NT2/D1 (cell line): Measurements from ENCODE around the gene MDM2.

Experiments
- DNase-seq: peaks from one replicate; pipeline ENCODE4 v3.0.0-alpha.2; 2011; ENCODE audit warnings: low read depth, low spot score
- H3K27me3 ChIP-seq: 2 replicates; pipeline ENCODE4 v1.6.0; 2011; ENCODE audit warnings: mild to moderate bottlenecking; ENCODE audit not compliant: insufficient read length, insufficient read depth
- H3K36me3 ChIP-seq: 2 replicates; pipeline ENCODE4 v1.6.1; 2011; ENCODE audit warnings: mild to moderate bottlenecking, low read length, mixed read lengths; ENCODE audit not compliant: insufficient read depth, insufficient read length
- H3K4me1 ChIP-seq: 2 replicates; pipeline ENCODE4 v1.5.1; 2011; ENCODE audit not compliant: insufficient read depth, insufficient read length
- H3K4me3 ChIP-seq: 2 replicates; pipeline ENCODE4 v1.5.1; 2011; ENCODE audit warnings: low read depth; ENCODE audit not compliant: insufficient read length
- H3K9ac ChIP-seq: 2 replicates; pipeline ENCODE4 v1.6.0; 2011; ENCODE audit warnings: low read depth; ENCODE audit not compliant: insufficient read length
- H3K9me3 ChIP-seq: 2 replicates; pipeline ENCODE4 v1.5.1; 2011; ENCODE audit warnings: mild to moderate bottlenecking, low read length; ENCODE audit not compliant: insufficient read depth
- SUZ12 ChIP-seq: IDR thresholded peaks from 2 replicates; pipeline ENCODE4 v1.6.1; 2011; ENCODE audit not compliant: insufficient read length, insufficient read depth; ENCODE audit errors: extremely low read depth
- YY1 ChIP-seq: IDR thresholded peaks from 2 replicates; pipeline ENCODE4 v1.6.1; 2011; ENCODE audit not compliant: insufficient read length, insufficient read depth
- ZNF274 ChIP-seq: IDR thresholded peaks from 2 replicates; pipeline ENCODE4 v1.6.1; 2011; ENCODE audit warnings: mild to moderate bottlenecking, low read depth, low read length

MDM2 gene

DNA sequence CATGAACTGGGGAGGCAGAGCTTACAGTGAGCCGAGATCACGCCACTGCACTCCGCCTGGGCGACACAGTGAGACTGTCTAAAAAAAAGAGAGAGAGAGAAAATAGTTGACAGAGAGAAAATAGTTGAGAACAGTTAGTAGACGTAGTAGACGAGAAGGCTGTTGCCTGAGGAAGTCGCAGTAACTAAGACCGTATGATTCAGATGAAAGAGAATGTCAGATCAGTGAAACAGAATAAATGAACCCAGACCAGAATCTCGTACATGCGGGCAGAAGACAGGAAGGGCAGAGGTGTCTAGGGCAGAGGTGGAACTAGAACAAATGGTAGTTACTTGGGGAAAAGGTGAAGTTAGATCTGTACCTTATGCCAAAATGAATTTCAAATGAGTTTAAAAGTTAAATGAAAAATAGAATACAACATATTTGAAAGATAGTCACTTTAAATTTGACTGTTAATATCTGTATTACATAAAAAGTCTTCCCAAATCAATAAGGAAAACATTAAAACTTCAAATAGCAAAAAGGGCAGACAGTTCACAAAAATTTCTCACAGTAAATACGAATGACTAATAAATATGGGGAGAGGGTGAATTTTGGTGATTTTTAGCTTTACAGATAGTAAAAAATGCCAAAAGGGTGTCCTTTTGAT lies 17.7 kb downstream of the MDM2 start:
- no peaks in the 10 kb centered on the region for H3K9me3 ChIP-seq
- no peaks in the 10 kb centered on the region for H3K4me1 ChIP-seq
- TF ChIP-seq ZNF274 (no peak), YY1 (no peak), SUZ12 (no peak)
- H3K36me3 ChIP-seq = peaks cover 87% of the 10 kb centered on the region
- H3K9ac ChIP-seq = no peak overlapping the region
- H3K4me3 ChIP-seq = no peak overlapping the region
- no peaks in the 10 kb centered on the region for H3K27me3 ChIP-seq
- no peak for DNase-seq

DNA sequence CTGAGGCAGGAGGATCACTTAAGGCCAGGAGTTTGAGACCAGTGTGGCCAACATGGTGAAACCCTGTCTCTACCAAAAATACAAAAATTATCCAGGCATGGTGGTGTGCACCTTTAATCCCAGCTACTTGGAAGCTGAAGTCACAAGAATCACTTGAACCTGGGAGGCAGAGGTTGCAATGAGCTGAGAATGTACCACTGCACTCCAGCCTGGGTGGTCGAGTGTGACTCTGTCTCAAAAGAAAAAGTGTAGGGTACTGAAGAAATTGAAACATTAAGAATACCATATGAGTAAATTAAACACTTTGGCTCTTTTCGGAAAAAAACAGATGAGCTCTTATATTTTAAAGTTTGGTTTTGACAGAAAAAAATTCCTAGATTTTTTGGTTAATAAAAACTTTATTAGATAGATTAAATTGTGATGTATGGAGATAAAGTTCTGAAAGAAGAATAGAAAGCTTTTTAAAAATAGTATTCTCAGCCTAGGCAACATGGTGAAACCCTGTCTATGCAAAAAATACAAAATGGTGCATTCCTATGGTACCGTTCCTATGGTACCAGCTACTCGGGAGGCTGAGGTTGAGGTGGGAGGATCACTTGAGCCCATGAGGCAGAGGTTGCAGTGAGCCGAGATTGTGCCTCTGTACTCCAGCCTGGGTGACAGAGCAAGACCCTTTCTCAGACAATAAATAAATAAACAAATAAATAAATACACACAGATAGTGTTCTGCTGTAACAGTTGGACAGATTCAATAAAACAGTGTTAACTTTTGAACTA lies 20.1 kb downstream of the MDM2 start:
- no peak for DNase-seq
- Histone ChIP-seq H3K4me1 (no peaks in the 10 kb centered on the region), H3K4me3 (no peak overlapping the region), H3K9me3 (no peaks in the 10 kb centered on the region), H3K27me3 (no peaks in the 10 kb centered on the region), H3K36me3 (peaks cover 82% of the 10 kb centered on the region), H3K9ac (no peak overlapping the region)
- TF ChIP-seq ZNF274 = no peak
- TF ChIP-seq SUZ12 = no peak
- TF ChIP-seq YY1 = no peak

DNA sequence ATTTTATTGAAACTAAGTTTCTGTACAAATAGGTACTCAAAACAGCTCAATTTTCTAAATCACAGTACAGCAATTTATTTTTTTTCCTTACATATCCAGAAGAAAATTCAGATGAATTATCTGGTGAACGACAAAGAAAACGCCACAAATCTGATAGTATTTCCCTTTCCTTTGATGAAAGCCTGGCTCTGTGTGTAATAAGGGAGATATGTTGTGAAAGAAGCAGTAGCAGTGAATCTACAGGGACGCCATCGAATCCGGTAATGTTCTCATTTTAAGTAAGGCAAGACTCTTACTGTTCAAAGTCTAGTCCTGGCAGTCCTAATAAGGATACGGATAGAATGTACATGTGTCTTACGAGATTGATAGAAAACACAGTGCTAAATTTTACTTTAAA lies 20.7 kb downstream of the MDM2 start:
- Histone ChIP-seq H3K36me3 (peaks cover 82% of the 10 kb centered on the region), H3K9ac (no peak overlapping the region), H3K4me3 (no peak overlapping the region), H3K27me3 (no peaks in the 10 kb centered on the region), H3K9me3 (no peaks in the 10 kb centered on the region), H3K4me1 (no peaks in the 10 kb centered on the region)
- no peak for DNase-seq
- TF ChIP-seq SUZ12 (no peak), YY1 (no peak), ZNF274 (no peak)

DNA sequence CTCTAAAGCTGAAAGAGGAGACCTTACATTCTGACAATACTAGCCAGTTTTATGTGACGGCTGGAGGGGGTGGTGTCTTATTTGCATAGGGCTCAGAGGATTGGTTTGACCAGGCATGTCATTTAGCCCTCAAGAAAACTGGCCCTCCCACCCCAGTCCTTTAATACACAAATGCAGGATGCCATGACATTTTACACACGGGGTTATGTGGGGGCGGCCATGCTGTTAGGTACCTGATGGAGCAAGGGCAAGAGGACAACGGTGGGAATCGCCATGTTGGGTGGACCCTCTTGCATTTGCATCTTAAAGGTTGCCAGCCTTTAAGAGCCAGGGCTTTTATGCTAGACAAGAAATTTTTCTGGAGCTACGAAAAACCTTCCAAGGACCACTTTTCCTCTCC lies 23.3 kb downstream of the MDM2 start:
- no peaks in the 10 kb centered on the region for H3K4me1 ChIP-seq
- H3K9me3 ChIP-seq = no peaks in the 10 kb centered on the region
- H3K36me3 ChIP-seq = peaks cover 79% of the 10 kb centered on the region
- H3K9ac ChIP-seq = no peak overlapping the region
- no peak for DNase-seq
- no peaks in the 10 kb centered on the region for H3K27me3 ChIP-seq
- TF ChIP-seq SUZ12 = no peak
- no peak for TF ChIP-seq YY1
- no peak for TF ChIP-seq ZNF274
- no peak overlapping the region for H3K4me3 ChIP-seq

DNA sequence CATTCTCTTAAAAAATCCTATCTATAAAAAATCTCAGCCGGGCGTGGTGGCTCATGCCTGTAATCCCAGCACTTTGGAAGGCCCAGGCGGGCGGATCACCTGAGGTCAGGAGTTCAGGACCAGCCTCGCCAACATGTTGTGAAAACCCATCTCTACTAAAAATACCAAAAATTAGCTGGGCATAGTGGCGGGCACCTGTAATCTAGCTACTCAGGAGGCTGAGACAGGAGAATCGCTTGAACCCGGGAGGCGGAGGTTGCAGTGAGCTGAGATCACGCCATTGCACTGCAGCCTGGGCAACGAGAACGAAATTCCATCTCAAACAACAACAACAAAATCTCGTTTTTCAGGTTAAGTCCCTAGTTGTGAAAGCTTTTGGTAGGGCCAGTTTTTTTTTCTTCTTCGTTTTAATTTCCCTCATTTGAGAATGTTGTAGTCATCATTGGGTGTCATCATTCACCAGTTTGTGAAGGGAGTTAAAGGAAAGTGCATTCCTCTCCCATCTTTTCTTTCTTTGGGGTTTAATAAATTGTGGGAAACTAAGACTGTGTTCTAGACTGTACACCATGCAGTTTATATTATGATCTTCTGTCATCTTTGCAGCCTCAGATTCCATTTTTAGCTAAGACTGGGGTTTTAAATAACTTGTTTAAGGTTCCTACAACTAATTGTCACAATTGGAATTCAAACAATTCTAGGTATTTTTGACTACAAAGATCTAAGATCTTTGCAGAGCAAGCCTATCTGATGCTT lies 23.9 kb downstream of the MDM2 start:
- H3K36me3 ChIP-seq = peaks cover 85% of the 10 kb centered on the region
- DNase-seq = no peak
- H3K9ac ChIP-seq = no peak overlapping the region
- TF ChIP-seq ZNF274 = no peak
- TF ChIP-seq YY1 = no peak
- no peak for TF ChIP-seq SUZ12
- no peaks in the 10 kb centered on the region for H3K4me1 ChIP-seq
- no peaks in the 10 kb centered on the region for H3K27me3 ChIP-seq
- no peak overlapping the region for H3K4me3 ChIP-seq
- no peaks in the 10 kb centered on the region for H3K9me3 ChIP-seq

DNA sequence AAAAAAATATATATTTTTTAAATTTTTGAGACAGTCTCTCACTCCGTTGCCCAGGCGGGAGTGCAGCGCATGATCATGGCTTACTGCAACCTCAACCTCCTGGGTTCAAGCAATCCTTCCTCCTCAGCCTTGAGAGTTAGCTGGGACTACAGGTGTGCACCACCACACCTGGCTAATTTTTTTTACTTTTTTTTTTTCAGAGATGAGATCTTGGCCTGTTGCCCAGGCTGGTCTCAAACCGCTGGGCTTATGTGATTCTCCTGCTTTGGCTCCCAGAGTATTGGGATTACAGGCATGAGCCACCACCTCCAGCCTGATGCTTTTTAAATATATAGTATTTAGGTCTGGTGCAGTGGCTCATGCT lies 24.5 kb downstream of the MDM2 start:
- no peak for TF ChIP-seq ZNF274
- TF ChIP-seq SUZ12 = no peak
- TF ChIP-seq YY1 = no peak
- H3K27me3 ChIP-seq = no peaks in the 10 kb centered on the region
- peaks cover 85% of the 10 kb centered on the region for H3K36me3 ChIP-seq
- H3K9ac ChIP-seq = no peak overlapping the region
- H3K4me1 ChIP-seq = no peaks in the 10 kb centered on the region
- no peaks in the 10 kb centered on the region for H3K9me3 ChIP-seq
- no peak overlapping the region for H3K4me3 ChIP-seq
- DNase-seq = no peak

DNA sequence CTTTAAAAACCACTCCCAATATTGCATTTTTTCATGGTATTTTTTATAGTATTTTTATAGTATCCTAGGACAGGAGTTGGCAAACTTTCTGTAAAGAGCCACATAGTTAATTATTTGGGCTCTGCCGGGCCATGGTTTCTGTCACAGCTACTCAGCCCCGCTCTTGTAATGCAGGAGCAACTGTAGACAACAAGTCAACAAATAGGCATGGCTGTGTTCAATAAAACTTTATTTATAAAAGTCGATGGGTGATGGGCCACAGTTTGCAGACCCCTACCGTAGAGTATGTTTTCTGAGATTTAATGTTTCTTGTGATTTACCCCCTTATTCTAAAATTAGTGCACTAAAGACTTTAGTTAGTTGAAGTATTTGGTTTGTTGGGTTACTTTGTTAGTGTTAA lies 25.5 kb downstream of the MDM2 start:
- H3K27me3 ChIP-seq = no peaks in the 10 kb centered on the region
- H3K9me3 ChIP-seq = no peaks in the 10 kb centered on the region
- no peak for TF ChIP-seq YY1
- no peak for TF ChIP-seq ZNF274
- no peak for TF ChIP-seq SUZ12
- no peak overlapping the region for H3K9ac ChIP-seq
- H3K36me3 ChIP-seq = peaks cover 84% of the 10 kb centered on the region
- H3K4me1 ChIP-seq = no peaks in the 10 kb centered on the region
- DNase-seq = no peak
- no peak overlapping the region for H3K4me3 ChIP-seq
